PC-9 (cell line): ENCODE measurements around the gene AKR7A2. TPM values are rescaled to one million over a fixed set of nuclear protein-coding genes. Genes with fewer than 3 reads are reported as not detected.
"Not testable (repeated sequence)": the region's sequence is repeated elsewhere in the genome, so short reads cannot be mapped to it uniquely, and the experiment has no call there.

ENCODE experiments used
- BruUV-seq: library from RNA; stranded (reverse); fragments of 400-500 nt; replicated peaks from 2 replicates; lab custom pipeline; 2021; lab: Mats Ljungman, UMichigan
- CTCF ChIA-PET: fragments of 300-600 bp; sonication (Branson Sonifier 250); formaldehyde crosslinking; loops from one replicate; lab custom pipeline; 2022; ENCODE audit warnings: antibody characterized with exemption; lab: Charles Lee
- POLR2A ChIA-PET: fragments of 300-600 bp; sonication (Branson Sonifier 250); formaldehyde crosslinking; loops from one replicate; lab custom pipeline; 2022; ENCODE audit warnings: antibody characterized with exemption; ENCODE audit not compliant: unreplicated experiment; lab: Charles Lee
- DNase-seq, 2 experiments: peaks; one replicate each; pipeline versions ENCODE4 v3.0.0 to v3.0.0-alpha.2; 2015 to 2022; ENCODE audit warnings: mixed read lengths in 1 of 2
- H2AFZ ChIP-seq: fragments of 200-600 bp; sonication (generic); 2 replicates; pipeline ENCODE4 v1.8.1; 2017; ENCODE audit warnings: antibody characterized with exemption
- H3F3A ChIP-seq: fragments of 200-600 bp; sonication (generic); 2 replicates; pipeline ENCODE4 v1.8.1; 2017; ENCODE audit warnings: antibody characterized with exemption, mild to moderate bottlenecking, low read depth; ENCODE audit not compliant: insufficient read depth
- H3K27ac ChIP-seq: fragments of 200-600 bp; sonication (generic); 2 replicates; pipeline ENCODE4 v1.6.1; 2016; ENCODE audit warnings: mixed run types
- H3K27me3 ChIP-seq: fragments of 200-600 bp; sonication (generic); 2 replicates; pipeline ENCODE4 v1.6.1; 2016; ENCODE audit warnings: low read depth, mixed run types; ENCODE audit not compliant: insufficient read depth
- H3K36me3 ChIP-seq: fragments of 200-600 bp; sonication (generic); 2 replicates; pipeline ENCODE4 v1.6.1; 2016; ENCODE audit warnings: low read depth, mixed run types
- H3K4me1 ChIP-seq: fragments of 200-600 bp; sonication (generic); replicated peaks from 2 replicates; pipeline ENCODE4 v1.6.1; 2016; ENCODE audit warnings: mixed run types; ENCODE audit not compliant: insufficient read depth
- H3K4me2 ChIP-seq: fragments of 200-600 bp; sonication (generic); 2 replicates; pipeline ENCODE4 v1.6.1; 2017; ENCODE audit warnings: mixed run types
- H3K4me3 ChIP-seq: fragments of 200-600 bp; sonication (generic); 2 replicates; pipeline ENCODE4 v1.6.1; 2016; ENCODE audit warnings: mixed run types
- H3K79me2 ChIP-seq: fragments of 200-600 bp; sonication (generic); 2 replicates; pipeline ENCODE4 v1.6.1; 2017; ENCODE audit warnings: low read depth, mixed run types
- H3K9me2 ChIP-seq: fragments of 200-600 bp; sonication (generic); 2 replicates; pipeline ENCODE4 v1.8.1; 2017; ENCODE audit warnings: mild to moderate bottlenecking; ENCODE audit not compliant: insufficient read depth
- H3K9me3 ChIP-seq: fragments of 200-600 bp; sonication (generic); 2 replicates; pipeline ENCODE4 v1.8.1; 2016; ENCODE audit warnings: low read depth; ENCODE audit not compliant: insufficient read depth
- H4K20me1 ChIP-seq: fragments of 200-600 bp; sonication (generic); 2 replicates; pipeline ENCODE4 v1.8.1; 2017; ENCODE audit not compliant: insufficient read depth
- EZH2 ChIP-seq: fragments of 200-600 bp; sonication (generic); IDR thresholded peaks from 2 replicates; pipeline ENCODE4 v1.8.0; 2017; ENCODE audit warnings: antibody characterized with exemption, low read depth
- intact Hi-C: fragments of 100-400 bp; cut with micrococcal nuclease; formaldehyde crosslinking; loops from one replicate; pipeline ENCODE4 v1.10.0; 2022; ENCODE audit not compliant: unreplicated experiment
- total RNA-seq: library from RNA; stranded (reverse); gene quantifications from 2 replicates; pipeline ENCODE4 v1.2.3, GENCODE V29; 2021
- TF ChIP-seq, protein P1 (sequence below): fragments of 200-600 bp; sonication (generic); conservative IDR thresholded peaks from 2 replicates; pipeline ENCODE4 v1.6.1; 2017; ENCODE audit warnings: mixed run types, antibody characterized with exemption, mild to moderate bottlenecking, moderate library complexity

Gene AKR7A2
- total RNA-seq, 1 experiment from 2014 or later: 79.6 TPM

DNA sequence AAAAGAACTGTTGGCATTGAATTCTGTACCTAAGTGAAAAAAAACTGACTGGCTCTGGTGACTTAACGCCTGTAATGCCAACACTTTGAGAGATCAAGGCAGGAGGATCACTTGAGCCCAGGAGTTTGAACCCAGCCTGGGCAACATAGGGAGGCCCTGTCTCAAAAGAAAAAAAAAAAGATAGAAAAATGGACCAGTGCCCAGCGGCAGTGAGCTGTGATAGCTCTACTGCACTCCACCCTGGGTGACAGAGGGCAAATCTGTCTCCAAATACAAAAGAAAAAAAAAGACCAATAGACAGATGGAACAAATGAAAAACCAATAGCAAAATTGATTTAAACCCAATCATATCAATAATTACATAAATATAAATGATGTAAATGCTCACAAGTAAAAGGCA lies 22.7 kb downstream of the AKR7A2 start:
- Histone ChIP-seq H3F3A (no peaks in the 10 kb centered on the region), H3K4me2 (no peak overlapping the region), H3K4me3 (no peak overlapping the region), H3K36me3 (no peaks in the 10 kb centered on the region), H3K9me3 (no peaks in the 10 kb centered on the region), H3K27ac (no peak overlapping the region), H3K27me3 (no peaks in the 10 kb centered on the region), H3K4me1 (no peaks in the 10 kb centered on the region), H3K9me2 (no peaks in the 10 kb centered on the region), H4K20me1 (no peaks in the 10 kb centered on the region), H3K79me2 (no peaks in the 10 kb centered on the region), H2AFZ (no peak overlapping the region)
- TF ChIP-seq, protein P1, sequence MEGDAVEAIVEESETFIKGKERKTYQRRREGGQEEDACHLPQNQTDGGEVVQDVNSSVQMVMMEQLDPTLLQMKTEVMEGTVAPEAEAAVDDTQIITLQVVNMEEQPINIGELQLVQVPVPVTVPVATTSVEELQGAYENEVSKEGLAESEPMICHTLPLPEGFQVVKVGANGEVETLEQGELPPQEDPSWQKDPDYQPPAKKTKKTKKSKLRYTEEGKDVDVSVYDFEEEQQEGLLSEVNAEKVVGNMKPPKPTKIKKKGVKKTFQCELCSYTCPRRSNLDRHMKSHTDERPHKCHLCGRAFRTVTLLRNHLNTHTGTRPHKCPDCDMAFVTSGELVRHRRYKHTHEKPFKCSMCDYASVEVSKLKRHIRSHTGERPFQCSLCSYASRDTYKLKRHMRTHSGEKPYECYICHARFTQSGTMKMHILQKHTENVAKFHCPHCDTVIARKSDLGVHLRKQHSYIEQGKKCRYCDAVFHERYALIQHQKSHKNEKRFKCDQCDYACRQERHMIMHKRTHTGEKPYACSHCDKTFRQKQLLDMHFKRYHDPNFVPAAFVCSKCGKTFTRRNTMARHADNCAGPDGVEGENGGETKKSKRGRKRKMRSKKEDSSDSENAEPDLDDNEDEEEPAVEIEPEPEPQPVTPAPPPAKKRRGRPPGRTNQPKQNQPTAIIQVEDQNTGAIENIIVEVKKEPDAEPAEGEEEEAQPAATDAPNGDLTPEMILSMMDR: no peak
- no peak for TF ChIP-seq EZH2
- CTCF ChIA-PET: no interaction called here
- DNase-seq: no peak
- POLR2A ChIA-PET: no interaction called here
- intact Hi-C loops: no loop called here
- BruUV-seq: no TSS peak

GRCh38 chr1:19288324-19289241 lies 23.4 kb downstream of the AKR7A2 start, which contains the start of gene AKR7A3:
Gene AKR7A3, minus strand, starts transcription at chr1:19288770. Its CDS starts 61 bp downstream, at chr1:19288709.
- H4K20me1 ChIP-seq, H3K27me3 ChIP-seq, H3K9me2 ChIP-seq, H3K4me1 ChIP-seq, H2AFZ ChIP-seq, CTCF ChIA-PET, H3K27ac ChIP-seq, POLR2A ChIA-PET, H3K36me3 ChIP-seq, H3K4me2 ChIP-seq, intact Hi-C loops, H3K79me2 ChIP-seq, H3K4me3 ChIP-seq, H3F3A ChIP-seq, H3K9me3 ChIP-seq, BruUV-seq, DNase-seq: not testable (repeated sequence)

DNA sequence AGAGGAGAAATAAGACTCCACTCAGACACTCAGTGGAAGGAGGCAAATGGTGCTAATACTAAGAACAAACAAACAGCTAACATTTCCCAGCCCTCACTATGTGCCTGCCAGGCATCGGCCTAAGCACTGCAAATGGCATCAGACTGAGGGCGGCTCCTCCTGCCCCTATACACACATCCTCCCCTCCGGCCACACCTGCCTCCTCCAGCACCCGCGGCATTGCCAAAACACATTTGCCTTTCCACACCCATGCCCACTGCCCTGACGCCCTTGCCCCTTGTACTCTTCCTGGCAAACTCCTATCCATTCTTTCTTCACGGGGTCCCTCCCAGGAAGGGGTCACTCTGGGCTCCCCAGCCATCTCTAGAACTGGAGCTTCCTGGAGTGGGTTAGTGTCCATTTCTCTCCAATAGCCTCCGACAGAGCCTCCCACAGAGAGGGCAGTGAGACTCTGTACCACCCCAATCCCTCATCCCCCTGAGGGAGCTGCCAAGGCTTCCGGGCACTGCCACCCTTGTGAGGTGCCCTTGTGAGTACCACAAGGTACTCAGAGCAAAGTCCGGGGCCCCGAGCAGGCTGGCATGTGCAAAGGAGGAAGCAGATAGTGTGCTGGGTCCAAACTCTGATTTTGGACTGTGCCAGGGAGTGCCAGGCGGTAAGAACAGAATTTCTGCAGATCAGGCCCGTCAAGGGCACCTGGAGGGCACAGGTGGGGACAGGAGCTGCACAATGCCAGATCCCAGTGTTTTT lies 24.3 kb downstream of the AKR7A2 start:
- CTCF ChIA-PET: no interaction called here
- BruUV-seq: no TSS peak
- intact Hi-C loops: no loop called here

GRCh38 chr1:19285807-19286206 lies 26.1 kb downstream of the AKR7A2 start:
- H3K79me2 ChIP-seq, H3K4me3 ChIP-seq, H3F3A ChIP-seq, H3K9me2 ChIP-seq, H2AFZ ChIP-seq, H3K9me3 ChIP-seq, H3K4me1 ChIP-seq, CTCF ChIA-PET, BruUV-seq, H4K20me1 ChIP-seq, H3K27ac ChIP-seq, H3K27me3 ChIP-seq, DNase-seq, POLR2A ChIA-PET, intact Hi-C loops, H3K36me3 ChIP-seq, H3K4me2 ChIP-seq: not testable (repeated sequence)

More for the DNA sequence above, 24.3 kb downstream of the AKR7A2 start:
- Histone ChIP-seq H3K36me3 (no peaks in the 10 kb centered on the region), H2AFZ (no peak overlapping the region), H3F3A (no peaks in the 10 kb centered on the region), H4K20me1 (no peaks in the 10 kb centered on the region), H3K4me2 (no peak overlapping the region), H3K79me2 (no peaks in the 10 kb centered on the region), H3K9me2 (no peaks in the 10 kb centered on the region), H3K4me1 (no peaks in the 10 kb centered on the region), H3K27ac (no peak overlapping the region), H3K4me3 (no peak overlapping the region), H3K9me3 (no peaks in the 10 kb centered on the region), H3K27me3 (no peaks in the 10 kb centered on the region)
- POLR2A ChIA-PET: no interaction called here
- DNase-seq: no peak
- TF ChIP-seq, protein P1: no peak
- TF ChIP-seq EZH2: no peak

DNA sequence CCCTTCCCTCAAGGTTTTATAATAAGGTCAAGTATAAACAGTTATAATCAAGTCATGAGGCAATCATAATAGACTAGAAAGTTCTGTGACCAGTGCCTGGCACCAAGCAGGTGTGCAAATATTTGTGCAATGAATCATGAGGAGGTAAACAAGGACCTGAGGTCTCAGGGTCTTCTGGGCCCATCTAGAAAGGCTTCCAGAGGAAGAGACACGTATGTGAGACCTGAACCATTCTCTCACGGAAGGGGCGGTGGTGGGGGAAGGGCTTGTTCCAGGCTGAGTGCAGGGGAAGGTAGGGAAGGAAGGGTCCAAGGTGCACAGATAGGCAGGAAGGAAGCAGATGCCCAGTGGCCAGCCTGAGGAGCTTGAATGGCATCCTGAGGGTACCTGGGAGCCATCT lies 26.6 kb downstream of the AKR7A2 start:
- POLR2A ChIA-PET, H3K9me3 ChIP-seq, H3K9me2 ChIP-seq, DNase-seq, H3K4me1 ChIP-seq, BruUV-seq, H3K79me2 ChIP-seq, H3K4me3 ChIP-seq, H3K27ac ChIP-seq, H3K27me3 ChIP-seq, H3K36me3 ChIP-seq, H4K20me1 ChIP-seq, H3F3A ChIP-seq, intact Hi-C loops, H3K4me2 ChIP-seq, H2AFZ ChIP-seq, CTCF ChIA-PET: not testable (repeated sequence)
